CD8-positive, alpha-beta memory T cell (primary cell): Measurements from ENCODE around the gene AFDN. TPM values are rescaled to one million over a fixed set of nuclear protein-coding genes. Genes with fewer than 3 reads are reported as not detected.
A peak's percentile ranks its signal among the peaks of the same experiment; 100 is the strongest.

Experiments
- CTCF ChIA-PET: fragments of 350-600 bp; sonication (Branson Sonifier 250); formaldehyde crosslinking; loops from one replicate; lab custom pipeline; 2021; ENCODE audit warnings: antibody characterized with exemption; lab: Charles Lee
- POLR2A ChIA-PET: fragments of 350-600 bp; sonication (Branson Sonifier 250); formaldehyde crosslinking; loops from one replicate; lab custom pipeline; 2021; ENCODE audit warnings: antibody characterized with exemption; lab: Charles Lee
- DNase-seq, 5 donors: peaks; one replicate each; pipeline versions ENCODE4 v3.0.0 to v3.0.0-alpha.2; 2020 to 2022; ENCODE audit warnings: mixed read lengths in 1 of 5
- H3K27ac ChIP-seq: one replicate; pipeline ENCODE4 v1.7.0; 2013; ENCODE audit warnings: low read depth, mild to moderate bottlenecking, low read length, moderate library complexity
- H3K27me3 ChIP-seq: 2 replicates; pipeline ENCODE4 v1.7.0; 2013; ENCODE audit warnings: low read length, mild to moderate bottlenecking; ENCODE audit not compliant: insufficient read depth, poor library complexity, severe bottlenecking
- H3K36me3 ChIP-seq: 2 replicates; pipeline ENCODE4 v1.7.0; 2013; ENCODE audit warnings: mild to moderate bottlenecking, low read length, moderate library complexity; ENCODE audit not compliant: insufficient read depth
- H3K4me1 ChIP-seq: 2 replicates; pipeline ENCODE4 v1.7.0; 2013; ENCODE audit warnings: mild to moderate bottlenecking, low read length, moderate library complexity; ENCODE audit not compliant: insufficient read depth
- H3K4me3 ChIP-seq: 2 replicates; pipeline ENCODE4 v1.7.0; 2013; ENCODE audit warnings: mild to moderate bottlenecking, low read length
- H3K9me3 ChIP-seq: 2 replicates; pipeline ENCODE4 v1.7.0; 2013; ENCODE audit warnings: mild to moderate bottlenecking, low read length
- H3K27ac Mint-ChIP-seq, 8 donors: one replicate each; pipeline ENCODE4 v1.8.0; 2020 to 2021; ENCODE audit warnings: mixed read lengths in 8 of 8, mild to moderate bottlenecking in 6 of 8, inconsistent platforms in 3 of 8, moderate library complexity in 3 of 8
- H3K27me3 Mint-ChIP-seq, 2 donors: one replicate each; pipeline ENCODE4 v1.8.0; 2020 to 2021; ENCODE audit warnings: mixed read lengths in 2 of 2, mild to moderate bottlenecking in 1 of 2, moderate library complexity in 1 of 2
- H3K36me3 Mint-ChIP-seq, 3 donors: one replicate each; pipeline ENCODE4 v1.8.0; 2020 to 2021; ENCODE audit warnings: mixed read lengths in 3 of 3, inconsistent platforms in 1 of 3, mild to moderate bottlenecking in 1 of 3
- H3K4me1 Mint-ChIP-seq, 3 donors: one replicate each; pipeline ENCODE4 v1.8.0; 2020 to 2021; ENCODE audit warnings: mixed read lengths in 3 of 3, inconsistent platforms in 1 of 3, mild to moderate bottlenecking in 1 of 3
- H3K4me3 Mint-ChIP-seq, 7 donors: one replicate each; pipeline ENCODE4 v1.8.0; 2020 to 2021; ENCODE audit warnings: mixed read lengths in 7 of 7, mild to moderate bottlenecking in 6 of 7, moderate library complexity in 4 of 7, inconsistent platforms in 2 of 7
- H3K9me3 Mint-ChIP-seq, 5 donors: one replicate each; pipeline ENCODE4 v1.8.0; 2020 to 2022; ENCODE audit warnings: mixed read lengths in 5 of 5, mild to moderate bottlenecking in 3 of 5, moderate library complexity in 2 of 5, inconsistent platforms in 1 of 5
- polyA plus RNA-seq: library from polyadenylated mRNA; unstranded; fragments of 300-500 nt; fragmentation: Illumina TruSeq; gene quantifications from one replicate; pipeline ENCODE4 v1.2.3, GENCODE V29; 2021
- total RNA-seq, 2 experiments: library from RNA; stranded (reverse); gene quantifications; one replicate each; pipeline ENCODE4 v1.2.3, GENCODE V29; 2021

The AFDN gene
- total and polyA plus RNA-seq, 3 experiments from 2014 or later, result 3.5 to 21.3 (median 19.0) TPM

GRCh38 chr6:167786853-167787675, 39.6 kb upstream of the AFDN start:
- H3K27me3 ChIP-seq, result no peaks in the 10 kb centered on the region
- Mint-ChIP-seq H3K27ac (no peak overlapping the region), H3K4me1 (no peaks in the 10 kb centered on the region), H3K36me3 (no peaks in the 10 kb centered on the region), H3K4me3 (no peak overlapping the region), H3K9me3 (no peaks in the 10 kb centered on the region), H3K27me3 (peaks cover 4 to 13% of the 10 kb centered on the region in 2 donors)
- ChIA-PET CTCF (no interaction called here), POLR2A (no interaction called here)
- H3K27ac ChIP-seq, result no peak overlapping the region
- H3K9me3 ChIP-seq, result no peaks in the 10 kb centered on the region
- no peak for DNase-seq
- no peaks in the 10 kb centered on the region for H3K36me3 ChIP-seq
- no peaks in the 10 kb centered on the region for H3K4me1 ChIP-seq
- no peak overlapping the region for H3K4me3 ChIP-seq

- ChIA-PET POLR2A (no interaction called here), CTCF (no interaction called here)
- H3K27ac Mint-ChIP-seq, result no peak overlapping the region
- Histone ChIP-seq H3K4me3 (no peak overlapping the region), H3K27me3 (no peaks in the 10 kb centered on the region), H3K27ac (no peak overlapping the region), H3K4me1 (no peaks in the 10 kb centered on the region), H3K36me3 (no peaks in the 10 kb centered on the region), H3K9me3 (no peaks in the 10 kb centered on the region)
- DNase-seq, result no peak
- no peaks in the 10 kb centered on the region for H3K36me3 Mint-ChIP-seq
- H3K9me3 Mint-ChIP-seq, result no peaks in the 10 kb centered on the region
- peaks cover 10 to 21% of the 10 kb centered on the region in 2 donors for H3K27me3 Mint-ChIP-seq
- H3K4me1 Mint-ChIP-seq, result no peaks in the 10 kb centered on the region
- H3K4me3 Mint-ChIP-seq, result no peak overlapping the region
Measured at GRCh38 chr6:167787896-167788562, 38.7 kb upstream of the AFDN start.

GRCh38 chr6:167788563-167788903, 38.2 kb upstream of the AFDN start:
- Mint-ChIP-seq H3K36me3 (no peaks in the 10 kb centered on the region), H3K4me3 (no peak overlapping the region), H3K9me3 (no peaks in the 10 kb centered on the region), H3K4me1 (no peaks in the 10 kb centered on the region), H3K27me3 (peaks cover 10 to 22% of the 10 kb centered on the region in 2 donors), H3K27ac (no peak overlapping the region)
- H3K4me1 ChIP-seq, result no peaks in the 10 kb centered on the region
- no peak for DNase-seq
- no peak overlapping the region for H3K27ac ChIP-seq
- H3K9me3 ChIP-seq, result no peaks in the 10 kb centered on the region
- no peaks in the 10 kb centered on the region for H3K27me3 ChIP-seq
- CTCF ChIA-PET, result no interaction called here
- H3K4me3 ChIP-seq, result no peak overlapping the region
- POLR2A ChIA-PET, result no interaction called here
- no peaks in the 10 kb centered on the region for H3K36me3 ChIP-seq

GRCh38 chr6:167789358-167789757, 37.4 kb upstream of the AFDN start:
- Histone ChIP-seq H3K36me3 (no peaks in the 10 kb centered on the region), H3K4me3 (no peak overlapping the region), H3K9me3 (no peaks in the 10 kb centered on the region), H3K27me3 (peaks cover 3% of the 10 kb centered on the region), H3K4me1 (no peaks in the 10 kb centered on the region), H3K27ac (no peak overlapping the region)
- Mint-ChIP-seq H3K9me3 (no peaks in the 10 kb centered on the region), H3K36me3 (no peaks in the 10 kb centered on the region), H3K4me3 (no peak overlapping the region), H3K27ac (no peak overlapping the region), H3K27me3 (peaks cover 16 to 27% of the 10 kb centered on the region in 2 donors), H3K4me1 (no peaks in the 10 kb centered on the region)
- no peak for DNase-seq
- CTCF ChIA-PET, result no interaction called here
- POLR2A ChIA-PET, result no interaction called here

GRCh38 chr6:167791091-167791779, 35.5 kb upstream of the AFDN start:
- Mint-ChIP-seq H3K36me3 (no peaks in the 10 kb centered on the region), H3K4me3 (no peak overlapping the region), H3K27me3 (peaks cover 20 to 42% of the 10 kb centered on the region in 2 donors), H3K27ac (no peak overlapping the region), H3K4me1 (peaks cover 2 to 5% (median 4%) of the 10 kb centered on the region in 3 donors), H3K9me3 (peaks cover 0 to 2% (median 0%) of the 10 kb centered on the region in 5 donors)
- Histone ChIP-seq H3K9me3 (no peaks in the 10 kb centered on the region), H3K4me1 (no peaks in the 10 kb centered on the region), H3K27ac (no peak overlapping the region), H3K4me3 (no peak overlapping the region), H3K27me3 (peaks cover 10% of the 10 kb centered on the region), H3K36me3 (no peaks in the 10 kb centered on the region)
- DNase-seq, result no peak
- ChIA-PET POLR2A (no interaction called here), CTCF (no interaction called here)

- H3K27me3 Mint-ChIP-seq, result peaks cover 24 to 47% of the 10 kb centered on the region in 2 donors
- ChIA-PET POLR2A (no interaction called here), CTCF (no interaction called here)
- Histone ChIP-seq H3K27ac (no peak overlapping the region), H3K4me3 (no peak overlapping the region), H3K9me3 (no peaks in the 10 kb centered on the region), H3K36me3 (no peaks in the 10 kb centered on the region), H3K27me3 (peaks cover 10% of the 10 kb centered on the region), H3K4me1 (no peaks in the 10 kb centered on the region)
- H3K4me1 Mint-ChIP-seq, result peaks cover 2 to 5% (median 4%) of the 10 kb centered on the region in 3 donors
- no peaks in the 10 kb centered on the region for H3K36me3 Mint-ChIP-seq
- peaks cover 0 to 2% (median 0%) of the 10 kb centered on the region in 5 donors for H3K9me3 Mint-ChIP-seq
- H3K4me3 Mint-ChIP-seq, result no peak overlapping the region
- no peak overlapping the region for H3K27ac Mint-ChIP-seq
- DNase-seq, result no peak
Measured at GRCh38 chr6:167791780-167792478, 34.8 kb upstream of the AFDN start.

- ChIA-PET CTCF (no interaction called here), POLR2A (no interaction called here)
- Histone ChIP-seq H3K27me3 (peaks cover 10% of the 10 kb centered on the region), H3K4me1 (no peaks in the 10 kb centered on the region), H3K4me3 (no peak overlapping the region), H3K36me3 (no peaks in the 10 kb centered on the region), H3K9me3 (no peaks in the 10 kb centered on the region), H3K27ac (no peak overlapping the region)
- peak overlapping the region in 1 of 8 donors; percentile 54 for H3K27ac Mint-ChIP-seq
- H3K4me3 Mint-ChIP-seq, result no peak overlapping the region
- H3K27me3 Mint-ChIP-seq, result peaks cover 32 to 58% of the 10 kb centered on the region in 2 donors
- peaks cover 2 to 5% (median 4%) of the 10 kb centered on the region in 3 donors for H3K4me1 Mint-ChIP-seq
- DNase-seq, result no peak
- no peaks in the 10 kb centered on the region for H3K36me3 Mint-ChIP-seq
- H3K9me3 Mint-ChIP-seq, result peaks cover 0 to 2% (median 0%) of the 10 kb centered on the region in 5 donors
Measured at GRCh38 chr6:167793421-167793820, 33.3 kb upstream of the AFDN start.
